Right lobe of liver (tissue), 6 donors: ENCODE measurements around the gene C12orf56. TPM values are rescaled to one million over a fixed set of nuclear protein-coding genes. Genes with fewer than 3 reads are reported as not detected.
"Not testable (repeated sequence)": the region's sequence is repeated elsewhere in the genome, so short reads cannot be mapped to it uniquely, and the experiment has no call there.

Experiments
- ATAC-seq, 4 donors: fragments of 200-7000 bp; cut with Tn5 transposase; one replicate each; pipeline ENCODE4 v1.9.1; 2020; ENCODE audit warnings: mild to moderate bottlenecking in 4 of 4, moderate library complexity in 4 of 4
- DNase-seq, 3 donors: peaks; one replicate each; pipeline ENCODE4 v3.0.0-alpha.2; 2020
- H3K27ac ChIP-seq, 3 donors: fragments of 200-600 bp; one replicate each; pipeline ENCODE4 v1.8.0; 2022
- H3K27me3 ChIP-seq, 2 donors: fragments of 200-600 bp; one replicate each; pipeline ENCODE4 v1.8.0; 2022
- H3K36me3 ChIP-seq, 4 donors: fragments of 200-600 bp; sonication (generic) in 1 of 4; one replicate each; pipeline versions ENCODE4 v1.5.1 to v1.8.0; 2017 to 2022; ENCODE audit warnings: control low read depth in 1 of 4
- H3K4me1 ChIP-seq, 4 donors: fragments of 200-600 bp; sonication (generic) in 1 of 4; one replicate each; pipeline versions ENCODE4 v1.5.1 to v1.8.0; 2017 to 2022; ENCODE audit warnings: control low read depth in 1 of 4
- H3K4me3 ChIP-seq, 3 donors: fragments of 200-600 bp; one replicate each; pipeline ENCODE4 v1.8.0; 2022
- H3K9me3 ChIP-seq, 4 donors: fragments of 200-600 bp; sonication (generic) in 1 of 4; one replicate each; pipeline versions ENCODE4 v1.5.1 to v1.8.0; 2017 to 2022; ENCODE audit warnings: control low read depth in 1 of 4
- POLR2A ChIP-seq: fragments of 450-650 bp; IDR thresholded peaks from one replicate; pipeline ENCODE4 v1.6.1; 2017; ENCODE audit warnings: antibody characterized with exemption, mild to moderate bottlenecking
- WGBS: methylation state at CpG from one replicate; pipeline ENCODE4 v1.1.6; 2018; ENCODE audit warnings: low coverage, low lambda C conversion rate; ENCODE audit not compliant: insufficient coverage; ENCODE audit errors: missing lambda C conversion rate; 5-methylcytosine and 5-hydroxymethylcytosine counted together
- intact Hi-C, 2 donors: fragments of 100-400 bp; cut with DNase I; formaldehyde crosslinking; loops; one replicate each; pipeline versions ENCODE4 v1.11.2 to v1.14.1; 2022
- total RNA-seq, 6 experiments: library from RNA; depleted of rRNA in 2 of 6; stranded (reverse); fragments of >200 nt in 2 of 6; fragmentation: NEBNext Ultra II Directional in 3 of 6; extraction: Animal tissue kit (Norgen Biotek cat#: 25700) in 3 of 6; gene quantifications; one replicate each; pipeline versions ENCODE4 v1.1.0 to v1.2.4, GENCODE V29; 2016 to 2023
- TF ChIP-seq, protein P1 (sequence below), 4 donors: fragments of 200-600 bp in 3 of 4; fragments of 450-650 bp in 1 of 4; IDR thresholded peaks; one replicate each; pipeline versions ENCODE4 v1.5.1 to v1.8.0; 2016 to 2022; ENCODE audit warnings: antibody characterized with exemption in 4 of 4, mild to moderate bottlenecking in 2 of 4
- donor health status: DM: no; HTN: yes; CAD: no.
- donor health status: DM: no; HTN: no; CAD: no.
- donor health status: DM: no; HTN: no; CAD: no.
- donor health status: DM: no; HTN: yes; CAD: no.
- donor health status: DM: no; HTN: yes; CAD: no.

The C12orf56 gene
- total RNA-seq, 6 experiments from 2014 or later = not detected

GRCh38 chr12:64385468-64385867, 5.1 kb downstream of the C12orf56 start:
- ATAC-seq (peak in 1 of 4 donors; percentile 30), DNase-seq (no peak)
- H3K27me3 ChIP-seq = no peaks in the 10 kb centered on the region
- 90% methylated on average over 1 of the region's 2 CpGs for WGBS
- intact Hi-C loops = no loop called here
- no peak overlapping the region for H3K4me3 ChIP-seq
- H3K9me3 ChIP-seq = no peaks in the 10 kb centered on the region
- H3K27ac ChIP-seq = no peak overlapping the region
- H3K36me3 ChIP-seq = no peaks in the 10 kb centered on the region
- peaks cover 0 to 2% (median 0%) of the 10 kb centered on the region in 4 donors for H3K4me1 ChIP-seq
- TF ChIP-seq, protein P1, sequence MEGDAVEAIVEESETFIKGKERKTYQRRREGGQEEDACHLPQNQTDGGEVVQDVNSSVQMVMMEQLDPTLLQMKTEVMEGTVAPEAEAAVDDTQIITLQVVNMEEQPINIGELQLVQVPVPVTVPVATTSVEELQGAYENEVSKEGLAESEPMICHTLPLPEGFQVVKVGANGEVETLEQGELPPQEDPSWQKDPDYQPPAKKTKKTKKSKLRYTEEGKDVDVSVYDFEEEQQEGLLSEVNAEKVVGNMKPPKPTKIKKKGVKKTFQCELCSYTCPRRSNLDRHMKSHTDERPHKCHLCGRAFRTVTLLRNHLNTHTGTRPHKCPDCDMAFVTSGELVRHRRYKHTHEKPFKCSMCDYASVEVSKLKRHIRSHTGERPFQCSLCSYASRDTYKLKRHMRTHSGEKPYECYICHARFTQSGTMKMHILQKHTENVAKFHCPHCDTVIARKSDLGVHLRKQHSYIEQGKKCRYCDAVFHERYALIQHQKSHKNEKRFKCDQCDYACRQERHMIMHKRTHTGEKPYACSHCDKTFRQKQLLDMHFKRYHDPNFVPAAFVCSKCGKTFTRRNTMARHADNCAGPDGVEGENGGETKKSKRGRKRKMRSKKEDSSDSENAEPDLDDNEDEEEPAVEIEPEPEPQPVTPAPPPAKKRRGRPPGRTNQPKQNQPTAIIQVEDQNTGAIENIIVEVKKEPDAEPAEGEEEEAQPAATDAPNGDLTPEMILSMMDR (IDR thresholded peaks at IDR 0.05) = no peak
- no peak for TF ChIP-seq POLR2A

DNA sequence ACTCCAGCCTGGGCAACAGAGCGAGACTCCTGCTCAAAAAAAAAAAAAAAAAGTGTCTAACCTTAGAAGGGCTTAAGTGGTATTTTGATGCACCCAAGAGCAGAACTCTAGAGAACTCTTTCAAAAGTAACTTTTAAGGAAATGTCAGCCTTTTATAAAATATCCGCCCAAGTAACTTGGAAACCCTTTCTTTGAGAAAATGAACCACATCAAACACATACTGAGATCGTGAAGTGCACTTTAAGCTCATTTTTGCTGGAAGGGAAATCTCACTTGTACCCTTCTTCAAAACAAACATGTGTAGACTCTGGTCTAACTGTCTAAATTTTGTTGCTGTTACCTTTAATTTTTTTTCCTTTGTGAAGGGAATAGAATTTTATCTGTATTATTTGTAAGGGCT, 5.5 kb downstream of the C12orf56 start:
- no peak overlapping the region for H3K27ac ChIP-seq
- no peak for TF ChIP-seq POLR2A
- TF ChIP-seq, protein P1 (IDR thresholded peaks at IDR 0.05) = no peak
- H3K36me3 ChIP-seq = no peaks in the 10 kb centered on the region
- no peaks in the 10 kb centered on the region for H3K4me1 ChIP-seq
- H3K27me3 ChIP-seq = no peaks in the 10 kb centered on the region
- intact Hi-C loops = no loop called here
- no peak overlapping the region for H3K4me3 ChIP-seq
- ATAC-seq (no peak), DNase-seq (no peak)
- WGBS = 87% methylated on average over 3 of the region's 3 CpGs
- H3K9me3 ChIP-seq = no peaks in the 10 kb centered on the region

GRCh38 chr12:64383675-64384074, 6.9 kb downstream of the C12orf56 start:
- Histone ChIP-seq H3K27ac (no peak overlapping the region), H3K36me3 (no peaks in the 10 kb centered on the region), H3K4me1 (no peaks in the 10 kb centered on the region), H3K4me3 (no peak overlapping the region), H3K27me3 (no peaks in the 10 kb centered on the region), H3K9me3 (no peaks in the 10 kb centered on the region)
- TF ChIP-seq, protein P1 (IDR thresholded peaks at IDR 0.05) = no peak
- no peak for TF ChIP-seq POLR2A
- ATAC-seq (no peak), DNase-seq (no peak)
- intact Hi-C loops = no loop called here
- WGBS = 47% methylated on average over 1 of the region's 1 CpG

DNA sequence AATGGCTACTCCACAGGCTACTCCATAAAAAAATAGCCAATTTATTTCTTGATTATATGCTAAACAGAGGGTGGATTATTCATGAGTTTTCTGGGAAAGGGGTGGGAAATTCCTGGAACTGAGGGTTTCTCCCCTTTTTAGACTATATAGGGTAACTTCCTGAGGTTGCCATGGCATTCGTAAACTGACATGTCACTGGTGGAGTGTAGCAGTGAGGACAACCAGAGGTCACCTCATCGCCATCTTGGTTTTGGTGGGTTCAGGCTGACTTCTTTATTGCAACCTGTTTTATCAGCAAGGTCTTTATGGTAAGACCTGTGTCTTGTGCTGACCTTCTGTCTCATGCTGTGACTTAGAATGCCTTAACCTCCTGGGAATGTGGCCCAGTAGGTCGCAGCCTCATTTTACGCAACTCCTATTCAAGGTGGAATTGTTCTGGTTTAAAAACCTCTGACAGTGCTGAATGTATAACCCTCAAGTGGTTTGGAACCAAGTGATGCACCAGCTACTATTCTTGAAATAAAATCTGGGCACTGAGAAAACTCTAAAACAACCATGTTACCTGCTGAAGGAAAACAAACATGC, 27.7 kb downstream of the C12orf56 start:
- no peak for ATAC-seq
- TF ChIP-seq, protein P1 (IDR thresholded peaks at IDR 0.05) = no peak
- no peak for TF ChIP-seq POLR2A
- 84% methylated on average over 4 of the region's 4 CpGs for WGBS
- no peaks in the 10 kb centered on the region for H3K27me3 ChIP-seq
- H3K4me3 ChIP-seq = no peak overlapping the region
- no peak overlapping the region for H3K27ac ChIP-seq
- no peak for DNase-seq
- H3K4me1 ChIP-seq = no peaks in the 10 kb centered on the region
- no peaks in the 10 kb centered on the region for H3K9me3 ChIP-seq
- H3K36me3 ChIP-seq = no peaks in the 10 kb centered on the region
- intact Hi-C loops = no loop called here

- H3K4me3 ChIP-seq, H3K27me3 ChIP-seq, H3K9me3 ChIP-seq, intact Hi-C loops, H3K27ac ChIP-seq, DNase-seq, H3K36me3 ChIP-seq, ATAC-seq, H3K4me1 ChIP-seq: not testable (repeated sequence)
- 83% methylated on average over 3 of the region's 3 CpGs for WGBS
These were observed 29.4 kb downstream of the C12orf56 start for GRCh38 chr12:64361173-64361572.

- intact Hi-C loops, H3K27me3 ChIP-seq, H3K9me3 ChIP-seq, H3K27ac ChIP-seq, H3K4me1 ChIP-seq, H3K4me3 ChIP-seq, ATAC-seq, H3K36me3 ChIP-seq, DNase-seq: not testable (repeated sequence)
- WGBS = 79% methylated on average over 2 of the region's 2 CpGs
These were observed 34.3 kb downstream of the C12orf56 start for GRCh38 chr12:64356209-64356608.
